GM19467 (cell line): ENCODE measurements around the gene C16orf95.
A peak's percentile ranks its signal among the peaks of the same experiment; 100 is the strongest.
"Not testable (repeated sequence)": the region's sequence is repeated elsewhere in the genome, so short reads cannot be mapped to it uniquely, and the experiment has no call there.

Experiments used
- ATAC-seq: cut with Tn5 transposase; IDR thresholded peaks from one replicate; pipeline ENCODE4 v1.9.1; 2021; ENCODE audit warnings: mild to moderate bottlenecking, moderate library complexity; ENCODE audit not compliant: unreplicated experiment

The C16orf95 gene, protein sequence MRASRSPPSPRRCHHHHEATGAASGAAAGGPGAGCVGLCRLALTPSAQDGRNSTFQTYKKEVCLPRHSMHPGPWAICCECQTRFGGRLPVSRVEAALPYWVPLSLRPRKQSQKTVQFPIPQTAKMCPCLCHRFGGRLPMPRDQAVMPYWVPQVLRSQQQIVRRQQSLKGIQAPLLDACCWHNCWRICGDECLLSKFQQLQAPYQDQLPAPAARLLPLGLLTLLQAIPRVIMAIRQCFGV

DNA sequence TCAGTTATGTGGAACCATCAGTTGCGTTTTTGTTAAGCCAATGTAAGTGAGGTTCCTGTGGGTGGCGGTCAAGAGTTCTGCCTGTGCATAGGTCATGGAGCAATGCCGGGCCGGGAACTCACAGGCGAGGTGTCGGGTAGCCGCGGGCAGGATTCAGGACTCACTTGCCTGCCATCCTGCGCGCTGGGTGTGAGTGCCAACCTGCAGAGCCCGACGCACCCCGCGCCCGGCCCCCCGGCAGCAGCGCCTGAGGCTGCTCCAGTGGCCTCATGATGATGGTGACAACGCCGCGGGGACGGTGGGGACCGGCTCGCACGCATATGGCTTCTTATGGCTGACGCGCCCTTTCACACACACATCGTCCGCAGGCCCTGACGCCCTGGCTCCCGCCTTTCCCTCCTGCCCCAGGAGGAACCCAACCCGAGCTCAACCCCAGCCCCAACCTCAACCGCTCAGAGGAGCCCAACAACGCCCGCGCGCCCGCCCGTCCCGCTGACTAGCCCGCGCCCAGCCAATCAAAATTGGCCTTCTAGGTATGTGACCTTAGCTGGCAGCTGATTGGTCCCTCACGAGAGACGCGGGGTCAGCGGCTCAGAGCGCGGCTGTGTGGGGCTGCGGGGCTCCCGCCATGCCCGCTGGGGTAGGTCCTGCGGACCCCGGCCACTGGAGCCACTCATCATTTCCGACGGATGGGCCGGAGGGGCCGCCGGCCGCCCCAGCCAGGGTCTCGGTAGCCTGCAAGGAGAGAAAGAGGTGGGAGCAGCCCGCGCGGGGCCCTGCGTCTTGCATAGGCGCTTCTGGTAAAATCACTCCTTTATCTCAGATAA is at the start of gene C16orf95:
Gene C16orf95, minus strand, starts transcription at position 470 of the 827 bp plus-strand sequence. Its CDS starts 150 bp downstream, at position 320.
- ATAC-seq, result peak; percentile 96

DNA sequence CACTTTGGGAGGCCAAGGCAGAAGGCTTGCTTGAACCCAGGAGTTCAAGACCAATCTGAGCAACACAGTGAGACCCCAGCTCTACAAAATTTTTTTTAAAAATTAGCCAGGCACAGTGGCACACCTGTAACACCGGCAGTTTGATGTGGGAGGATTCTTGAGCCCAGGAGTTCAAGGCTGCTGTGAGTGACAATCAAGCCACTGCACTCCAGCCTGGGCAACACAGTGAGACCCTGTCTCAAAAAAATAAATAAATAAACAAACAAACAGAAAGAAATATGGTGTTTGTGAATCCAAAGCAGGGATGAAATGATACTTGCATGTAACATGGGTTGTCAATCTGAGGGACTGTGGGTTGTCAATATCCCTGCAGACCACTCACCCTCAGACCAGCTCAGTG is 49.7 kb upstream of the C16orf95 start:
- no peak for ATAC-seq

DNA sequence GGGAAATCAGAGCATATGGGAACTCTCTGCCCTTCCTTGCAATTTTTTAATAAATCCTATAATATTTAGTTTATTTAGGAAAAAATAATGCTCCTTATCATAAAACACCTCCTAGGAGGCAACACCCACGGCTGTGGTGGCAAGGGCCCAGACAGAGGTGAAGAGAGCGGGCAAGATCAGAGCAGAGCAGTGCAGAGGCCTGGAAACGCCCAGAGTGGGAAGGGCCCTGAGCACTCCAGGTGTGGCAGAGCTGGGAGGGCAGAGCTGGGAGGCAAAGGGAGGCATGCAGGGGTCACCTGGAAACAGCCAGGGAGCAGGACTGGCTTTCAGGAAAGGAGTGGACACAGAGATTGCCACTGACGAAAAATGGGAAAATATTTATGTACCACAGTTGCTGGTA is 49.1 kb upstream of the C16orf95 start:
- no peak for ATAC-seq

GRCh38 chr16:87365021-87365713 is 48.0 kb upstream of the C16orf95 start:
- no peak for ATAC-seq

DNA sequence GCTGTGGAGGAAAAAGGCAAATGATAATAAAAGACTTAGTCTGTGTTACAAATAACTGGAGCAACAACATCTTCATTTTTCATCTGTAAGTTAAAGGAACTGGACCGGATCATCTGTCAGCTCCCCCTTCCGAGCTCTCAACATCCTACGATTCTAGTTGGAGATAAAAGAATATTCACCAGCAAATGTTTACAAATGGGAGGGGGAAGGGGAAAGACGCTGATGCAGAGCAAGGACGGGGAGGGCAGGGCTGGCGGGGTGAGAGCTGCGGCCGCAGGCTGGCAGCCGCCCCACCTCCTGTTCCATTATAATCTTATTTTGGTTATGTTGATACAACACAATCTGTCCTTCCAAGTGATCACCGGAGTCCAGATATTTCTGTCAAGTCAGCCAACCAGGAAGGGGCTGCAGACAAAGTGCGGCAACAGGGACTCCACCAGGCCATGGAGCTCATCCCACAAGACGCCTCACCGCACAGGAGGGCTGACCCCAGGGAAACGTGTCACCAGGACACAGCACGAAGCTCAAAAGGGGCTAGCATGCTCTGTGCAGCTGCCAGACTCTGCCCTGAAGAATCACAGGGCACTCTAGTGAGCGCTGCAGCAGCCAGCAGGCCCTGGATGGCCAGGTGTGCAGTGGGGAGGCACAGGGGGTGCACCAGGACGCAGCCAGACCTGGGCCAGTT is 46.7 kb upstream of the C16orf95 start:
- ATAC-seq, result no peak

DNA sequence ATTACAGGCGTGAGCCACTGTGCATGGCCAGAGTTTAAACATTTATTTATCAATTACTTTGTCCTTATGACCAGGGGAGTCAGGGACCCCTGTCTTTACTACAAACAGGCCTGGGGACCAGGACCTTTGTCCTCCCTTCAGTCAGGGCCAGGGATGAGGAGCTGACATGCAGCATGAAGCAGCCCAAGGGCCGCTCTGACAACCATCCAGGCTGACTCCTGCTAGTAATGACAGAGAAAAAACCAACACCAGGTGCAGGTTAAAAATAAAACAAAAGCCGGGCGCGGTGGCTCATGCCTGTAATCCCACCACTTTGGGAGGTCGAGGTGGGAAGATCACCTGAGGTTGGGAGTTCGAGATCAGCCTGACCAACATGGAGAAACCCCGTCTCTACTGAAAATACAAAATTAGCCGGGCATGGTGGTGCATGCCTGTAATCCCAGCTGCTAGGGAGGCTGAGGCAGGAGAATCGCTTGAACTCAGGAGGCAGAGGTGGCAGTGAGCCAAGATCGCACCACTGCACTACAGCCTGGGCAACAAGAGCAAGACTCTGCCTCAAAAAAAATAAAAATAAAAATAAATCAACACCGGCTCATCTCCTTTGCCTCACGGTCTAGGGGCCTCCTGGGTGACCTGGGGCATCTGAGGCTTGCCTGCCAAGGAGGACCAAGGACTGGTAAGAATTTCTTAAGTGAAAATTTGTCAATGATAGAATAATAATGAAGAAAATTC is 45.8 kb upstream of the C16orf95 start:
- not testable (repeated sequence) for ATAC-seq

- ATAC-seq, result no peak
Observed at GRCh38 chr16:87361916-87362619, 44.9 kb upstream of the C16orf95 start.

DNA sequence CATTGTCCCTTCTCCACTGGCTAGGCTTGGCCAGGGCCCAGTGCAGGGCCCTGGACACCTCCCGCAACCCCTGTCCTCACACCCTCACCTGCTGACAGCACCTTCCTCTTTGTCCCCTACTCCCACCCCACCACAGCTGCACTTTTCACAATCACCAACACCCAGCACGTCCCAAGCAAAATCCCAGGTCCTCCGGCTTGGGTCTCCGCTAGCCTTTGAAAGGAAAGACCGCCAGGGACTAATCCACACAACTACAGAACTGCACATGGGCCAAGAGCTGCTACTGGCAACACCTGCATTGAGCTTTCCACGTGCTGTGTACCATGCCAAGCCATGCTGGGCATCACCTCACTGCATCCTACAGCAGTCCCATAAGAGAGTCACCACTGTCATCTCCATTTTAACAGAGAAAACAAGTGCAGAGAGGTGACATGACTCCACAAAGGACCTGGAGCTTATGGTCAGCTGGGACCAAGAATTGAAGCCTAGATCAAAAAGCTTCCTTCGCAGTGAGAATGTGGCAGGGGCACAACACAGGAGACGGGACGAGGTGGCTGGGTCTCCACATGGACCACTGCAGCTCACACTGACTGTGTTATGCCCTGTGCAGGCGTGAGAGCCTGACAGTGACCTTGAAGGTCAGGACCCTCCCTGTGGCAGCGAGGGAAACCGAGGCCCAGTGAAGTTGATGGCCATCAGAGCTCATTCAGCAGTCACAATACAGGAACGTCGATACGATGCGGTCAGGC is 43.8 kb upstream of the C16orf95 start:
- ATAC-seq, result no peak

DNA sequence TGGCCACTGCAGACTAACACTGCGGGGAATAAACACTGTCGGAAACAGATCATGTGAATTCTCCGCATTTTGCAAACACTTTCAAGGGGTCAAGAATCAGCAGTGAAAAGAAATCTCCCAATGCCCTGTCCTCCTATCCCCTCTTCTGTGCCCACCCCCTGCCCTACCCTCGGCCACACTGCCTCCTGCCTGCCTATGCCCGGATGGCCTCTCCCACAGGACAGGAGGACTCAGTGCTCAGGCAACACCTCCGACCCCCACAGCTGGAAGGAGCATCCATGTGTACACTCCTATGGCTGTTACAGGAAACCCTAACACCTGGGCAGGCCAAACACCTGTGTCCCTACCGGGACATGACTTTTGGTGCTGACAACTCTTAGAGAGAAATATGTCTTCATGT is 41.9 kb upstream of the C16orf95 start:
- ATAC-seq, result no peak

GRCh38 chr16:87358696-87359095 is 41.5 kb upstream of the C16orf95 start:
- ATAC-seq, result no peak

GRCh38 chr16:87358250-87358649 is 41.1 kb upstream of the C16orf95 start:
- ATAC-seq, result no peak

- no peak for ATAC-seq
Observed at GRCh38 chr16:87356491-87356853, 39.3 kb upstream of the C16orf95 start.

DNA sequence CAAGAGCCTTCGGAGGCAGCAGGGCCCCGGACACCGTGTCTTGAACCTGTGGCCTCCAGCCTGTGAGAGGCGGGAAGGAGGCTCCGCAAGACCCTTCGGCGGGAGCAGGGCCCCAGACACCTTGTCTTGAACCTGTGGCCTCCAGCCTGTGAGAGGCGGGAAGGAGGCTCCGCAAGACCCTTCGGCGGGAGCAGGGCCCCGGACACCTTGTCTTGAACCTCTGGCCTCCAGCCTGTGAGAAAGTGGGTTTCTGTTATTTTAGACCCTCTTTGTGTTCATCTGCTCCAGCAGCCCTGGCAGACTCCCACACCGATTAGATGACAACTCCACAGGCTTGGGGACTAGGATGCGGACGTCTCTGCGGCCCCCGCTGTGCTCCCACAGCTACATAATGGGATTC is 36.4 kb upstream of the C16orf95 start:
- no peak for ATAC-seq

DNA sequence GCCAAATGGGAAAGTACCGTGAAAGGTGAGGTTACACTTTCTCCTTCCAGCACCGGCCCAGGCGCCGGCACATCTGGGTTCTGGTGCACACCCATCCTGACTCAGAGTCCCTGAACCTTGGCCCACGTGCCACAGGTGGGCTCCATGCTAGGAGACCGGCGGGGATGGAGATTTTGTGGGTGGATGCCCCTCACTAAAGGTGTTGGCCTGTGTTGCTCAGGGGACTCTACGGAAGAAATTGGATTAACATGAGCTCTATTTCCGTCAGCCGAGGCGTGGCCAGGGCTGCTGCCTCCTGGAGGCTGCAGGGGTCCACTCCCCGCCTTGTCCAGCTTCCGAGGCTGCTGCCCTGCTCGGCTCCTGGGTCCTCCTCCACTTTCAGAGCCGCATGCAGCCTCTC is 35.6 kb upstream of the C16orf95 start:
- no peak for ATAC-seq

DNA sequence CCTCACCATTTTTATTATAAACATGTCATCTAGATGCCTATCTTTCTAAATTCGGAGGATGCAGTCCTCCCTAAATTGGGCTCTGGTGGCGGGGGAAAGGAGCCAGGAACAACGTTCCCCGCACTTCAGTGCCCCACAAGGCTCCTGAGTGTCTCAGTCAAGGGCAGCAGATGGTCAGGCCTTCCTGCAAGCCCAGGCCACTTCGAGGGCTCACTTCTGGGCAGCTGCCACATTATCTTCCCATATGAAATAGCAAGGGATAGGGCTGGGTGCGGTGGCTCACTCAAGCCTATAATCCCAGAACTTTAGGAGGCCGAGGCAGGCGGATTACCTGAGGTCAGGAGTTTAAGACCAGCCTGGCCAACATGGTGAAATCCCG is 34.1 kb upstream of the C16orf95 start:
- ATAC-seq, result no peak

DNA sequence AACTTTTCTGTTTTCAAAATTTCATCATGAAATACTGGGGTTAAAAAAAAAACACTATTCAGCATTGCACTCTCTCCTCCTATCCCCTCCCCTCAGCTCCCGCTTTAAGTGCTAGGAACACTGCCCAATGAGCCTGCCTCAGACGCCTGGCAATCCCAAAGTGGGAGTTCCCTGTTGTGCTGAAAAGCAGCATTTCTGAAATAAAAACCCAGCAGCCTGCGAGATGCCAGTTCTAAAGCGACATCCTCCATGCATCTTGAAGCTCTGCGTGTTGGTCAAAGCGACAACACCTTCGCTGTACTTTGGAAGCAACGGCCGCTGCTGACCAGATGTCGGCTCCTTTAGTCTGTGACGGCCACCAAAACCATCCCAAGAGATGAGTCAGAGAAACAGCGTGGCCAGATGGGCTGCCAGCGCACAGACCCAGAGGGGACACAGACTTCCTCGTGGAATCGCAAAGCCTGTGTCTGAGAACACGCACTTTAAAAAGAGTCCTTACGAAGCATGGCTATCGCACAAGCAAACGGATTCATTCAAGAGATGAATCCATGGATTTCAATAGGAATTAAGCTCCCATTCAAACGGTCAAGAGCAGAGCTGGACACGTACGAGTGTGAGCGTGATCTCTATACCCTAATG is 33.6 kb upstream of the C16orf95 start:
- ATAC-seq, result no peak

- ATAC-seq, result no peak
Observed at GRCh38 chr16:87350031-87350430, 32.8 kb upstream of the C16orf95 start.

DNA sequence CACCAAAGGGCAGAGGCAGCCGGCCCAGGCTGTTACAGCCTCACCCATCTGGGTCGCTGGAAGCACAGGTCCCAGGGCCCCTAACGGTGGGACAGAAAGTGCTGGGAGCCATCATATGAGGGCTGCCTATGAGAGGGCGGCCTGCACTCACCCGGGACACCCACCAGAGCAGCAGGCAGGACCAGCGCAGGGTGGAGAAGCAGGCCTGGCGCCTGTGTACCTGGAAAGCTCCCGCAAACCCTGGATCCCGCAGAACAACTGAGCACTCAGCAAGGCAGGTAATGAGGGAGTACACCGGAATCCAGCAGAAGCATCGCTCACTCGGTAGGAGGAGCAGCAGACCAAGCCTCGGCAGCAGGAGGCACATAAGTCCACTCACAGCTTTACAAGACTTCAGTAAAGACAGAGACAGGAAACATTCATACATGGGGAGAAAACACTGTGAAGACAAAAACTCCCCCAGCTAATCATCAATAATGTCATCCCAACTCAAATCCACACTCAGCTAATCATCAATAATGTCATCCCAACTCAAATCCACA is 31.5 kb upstream of the C16orf95 start:
- ATAC-seq, result no peak
